Hepatocyte (in vitro differentiated cells): ENCODE measurements around the gene COPS9.

ENCODE experiments used
- EZH2phosphoT487 ChIP-seq: fragments of 200-600 bp; sonication (generic); IDR thresholded peaks from one replicate; pipeline ENCODE4 v1.6.1; 2018; ENCODE audit warnings: antibody characterized with exemption, mild to moderate bottlenecking, low read depth, moderate library complexity; ENCODE audit not compliant: unreplicated experiment, severe bottlenecking
- TF ChIP-seq, protein P1 (sequence below): fragments of 200-600 bp; sonication (generic); IDR thresholded peaks from 2 replicates; pipeline ENCODE4 v1.5.1; 2016; ENCODE audit warnings: antibody characterized with exemption, mild to moderate bottlenecking; ENCODE audit not compliant: poor library complexity

DNA sequence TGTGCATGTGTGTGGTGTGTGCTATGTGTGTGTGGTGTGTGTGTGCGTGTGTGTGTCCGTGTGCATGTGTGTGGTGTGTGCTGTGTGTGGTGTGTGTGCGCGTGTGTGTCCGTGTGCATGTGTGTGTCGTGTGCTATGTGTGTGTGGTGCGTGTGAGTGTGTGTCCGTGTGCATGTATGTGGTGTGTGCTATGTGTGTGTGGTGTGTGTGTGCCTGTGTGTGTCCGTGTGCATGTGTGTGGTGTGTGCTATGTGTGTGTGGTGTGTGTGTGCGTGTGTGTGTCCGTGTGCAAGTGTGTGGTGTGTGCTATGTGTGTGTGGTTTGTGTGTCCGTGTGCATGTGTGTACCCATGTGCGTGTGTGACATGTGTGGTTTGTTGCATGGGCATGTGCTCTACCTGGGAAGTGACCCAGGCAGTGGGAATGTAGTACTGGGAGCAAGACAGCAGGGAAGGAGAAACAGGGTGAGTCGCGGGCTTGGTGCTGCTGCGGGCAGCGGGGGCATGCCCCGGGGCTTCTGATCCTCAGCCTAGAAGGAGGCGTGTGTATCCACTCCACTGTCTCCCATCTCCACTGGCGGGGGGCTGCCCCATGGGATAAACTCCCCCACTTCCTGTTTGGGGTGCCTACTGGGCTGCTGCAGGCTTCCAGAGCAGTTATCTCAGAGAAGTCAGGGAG lies 11.9 kb upstream of the COPS9 start:
- no peak for TF ChIP-seq EZH2phosphoT487
- TF ChIP-seq, protein P1, sequence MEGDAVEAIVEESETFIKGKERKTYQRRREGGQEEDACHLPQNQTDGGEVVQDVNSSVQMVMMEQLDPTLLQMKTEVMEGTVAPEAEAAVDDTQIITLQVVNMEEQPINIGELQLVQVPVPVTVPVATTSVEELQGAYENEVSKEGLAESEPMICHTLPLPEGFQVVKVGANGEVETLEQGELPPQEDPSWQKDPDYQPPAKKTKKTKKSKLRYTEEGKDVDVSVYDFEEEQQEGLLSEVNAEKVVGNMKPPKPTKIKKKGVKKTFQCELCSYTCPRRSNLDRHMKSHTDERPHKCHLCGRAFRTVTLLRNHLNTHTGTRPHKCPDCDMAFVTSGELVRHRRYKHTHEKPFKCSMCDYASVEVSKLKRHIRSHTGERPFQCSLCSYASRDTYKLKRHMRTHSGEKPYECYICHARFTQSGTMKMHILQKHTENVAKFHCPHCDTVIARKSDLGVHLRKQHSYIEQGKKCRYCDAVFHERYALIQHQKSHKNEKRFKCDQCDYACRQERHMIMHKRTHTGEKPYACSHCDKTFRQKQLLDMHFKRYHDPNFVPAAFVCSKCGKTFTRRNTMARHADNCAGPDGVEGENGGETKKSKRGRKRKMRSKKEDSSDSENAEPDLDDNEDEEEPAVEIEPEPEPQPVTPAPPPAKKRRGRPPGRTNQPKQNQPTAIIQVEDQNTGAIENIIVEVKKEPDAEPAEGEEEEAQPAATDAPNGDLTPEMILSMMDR, result no peak
